Superior temporal gyrus (tissue), 1 donor: ENCODE results near the gene ABCD3.

Experiments used
- DNase-seq: peaks from one replicate; pipeline ENCODE4 v3.0.0-alpha.2; 2016; ENCODE audit errors: extremely low spot score

ABCD3 gene

GRCh38 chr1:94526152-94526980, 108.2 kb downstream of the ABCD3 start:
- DNase-seq: no peak

- no peak for DNase-seq
Observed at GRCh38 chr1:94527447-94528031, 109.3 kb downstream of the ABCD3 start.

- peak; percentile 62 for DNase-seq
Observed at GRCh38 chr1:94528299-94528698, 110.1 kb downstream of the ABCD3 start.

- no peak for DNase-seq
Observed at GRCh38 chr1:94528826-94529225, 110.6 kb downstream of the ABCD3 start.

GRCh38 chr1:94529416-94529815, 111.2 kb downstream of the ABCD3 start:
- DNase-seq: no peak

- no peak for DNase-seq
Observed at GRCh38 chr1:94530373-94530878, 112.2 kb downstream of the ABCD3 start.

- DNase-seq: no peak
Observed at GRCh38 chr1:94531664-94532063, 113.5 kb downstream of the ABCD3 start.

GRCh38 chr1:94532077-94532476, 113.9 kb downstream of the ABCD3 start:
- no peak for DNase-seq

GRCh38 chr1:94535095-94535494, 116.9 kb downstream of the ABCD3 start:
- no peak for DNase-seq

- no peak for DNase-seq
Observed at GRCh38 chr1:94535879-94536278, 117.7 kb downstream of the ABCD3 start.

GRCh38 chr1:94537254-94537653, 119.1 kb downstream of the ABCD3 start:
- DNase-seq: no peak

- no peak for DNase-seq
Observed at GRCh38 chr1:94538243-94538827, 120.1 kb downstream of the ABCD3 start.

GRCh38 chr1:94539496-94539895, 121.3 kb downstream of the ABCD3 start:
- no peak for DNase-seq

- no peak for DNase-seq
Observed at GRCh38 chr1:94540440-94541245, 122.5 kb downstream of the ABCD3 start.

GRCh38 chr1:94541246-94542087, 123.3 kb downstream of the ABCD3 start, which contains the start of gene F3:
Gene F3, minus strand, starts transcription at chr1:94541759. Its CDS starts 123 bp downstream, at chr1:94541636.
- no peak for DNase-seq

- peak; percentile 69 for DNase-seq
Observed at GRCh38 chr1:94542088-94542870, 124.1 kb downstream of the ABCD3 start.

- no peak for DNase-seq
Observed at GRCh38 chr1:94543001-94543400, 124.8 kb downstream of the ABCD3 start.

GRCh38 chr1:94543893-94544635, 125.9 kb downstream of the ABCD3 start:
- no peak for DNase-seq

GRCh38 chr1:94544706-94545490, 126.7 kb downstream of the ABCD3 start:
- no peak for DNase-seq
